ENCODE results near the gene ARL4A.
"Not testable (repeated sequence)": the region's sequence is repeated elsewhere in the genome, so short reads cannot be mapped to it uniquely, and the experiment has no call there.

DNA sequence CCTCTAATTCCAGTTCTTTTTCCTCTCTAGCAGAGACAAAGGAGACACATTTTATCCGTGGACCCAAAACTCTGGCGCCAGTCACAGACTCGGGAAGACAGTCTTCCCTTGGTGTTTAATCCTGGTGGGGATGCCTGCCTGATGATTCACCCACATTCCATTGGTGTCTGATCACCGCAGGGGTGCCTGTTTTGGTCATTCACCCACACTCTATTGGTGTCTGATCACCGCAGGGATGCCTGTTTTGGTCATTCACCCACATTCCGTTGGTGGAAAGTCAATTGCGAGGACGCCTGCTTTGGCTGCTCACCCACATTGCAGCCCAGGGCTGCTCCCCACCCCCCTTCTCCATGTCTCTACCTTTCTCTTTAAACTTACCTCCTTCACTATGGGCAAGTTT, 27.0 kb upstream of the ARL4A start:
- TF ChIP-seq, protein P1, sequence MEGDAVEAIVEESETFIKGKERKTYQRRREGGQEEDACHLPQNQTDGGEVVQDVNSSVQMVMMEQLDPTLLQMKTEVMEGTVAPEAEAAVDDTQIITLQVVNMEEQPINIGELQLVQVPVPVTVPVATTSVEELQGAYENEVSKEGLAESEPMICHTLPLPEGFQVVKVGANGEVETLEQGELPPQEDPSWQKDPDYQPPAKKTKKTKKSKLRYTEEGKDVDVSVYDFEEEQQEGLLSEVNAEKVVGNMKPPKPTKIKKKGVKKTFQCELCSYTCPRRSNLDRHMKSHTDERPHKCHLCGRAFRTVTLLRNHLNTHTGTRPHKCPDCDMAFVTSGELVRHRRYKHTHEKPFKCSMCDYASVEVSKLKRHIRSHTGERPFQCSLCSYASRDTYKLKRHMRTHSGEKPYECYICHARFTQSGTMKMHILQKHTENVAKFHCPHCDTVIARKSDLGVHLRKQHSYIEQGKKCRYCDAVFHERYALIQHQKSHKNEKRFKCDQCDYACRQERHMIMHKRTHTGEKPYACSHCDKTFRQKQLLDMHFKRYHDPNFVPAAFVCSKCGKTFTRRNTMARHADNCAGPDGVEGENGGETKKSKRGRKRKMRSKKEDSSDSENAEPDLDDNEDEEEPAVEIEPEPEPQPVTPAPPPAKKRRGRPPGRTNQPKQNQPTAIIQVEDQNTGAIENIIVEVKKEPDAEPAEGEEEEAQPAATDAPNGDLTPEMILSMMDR (IDR thresholded peaks at IDR 0.05; ENCODE audit: low read depth, low read length): not testable (repeated sequence)
- not testable (repeated sequence) for TF ChIP-seq EZH2phosphoT487 (IDR thresholded peaks at IDR 0.05; ENCODE audit: low read depth)

All from OCI-LY3 (cell line).